Activated naive CD4-positive, alpha-beta T cell treated with anti-CD3 and anti-CD28 coated beads, Interleukin-2, amount 10 ng/mL, durations not matched to agents 7 days and 5 days (primary cell): ENCODE results near the gene ORC4.

Experiments used
- CTCF ChIA-PET: fragments of 350-600 bp; sonication (Branson Sonifier 250); formaldehyde crosslinking; loops from one replicate; lab custom pipeline; 2021; ENCODE audit warnings: antibody characterized with exemption; lab: Charles Lee
- DNase-seq: peaks from one replicate; pipeline ENCODE4 v3.0.0-alpha.2; 2020
- H3K27ac Mint-ChIP-seq: one replicate; pipeline ENCODE4 v1.8.0; 2021; ENCODE audit warnings: mild to moderate bottlenecking, moderate library complexity, mixed read lengths
- H3K27me3 Mint-ChIP-seq: one replicate; pipeline ENCODE4 v1.8.0; 2021; ENCODE audit warnings: mild to moderate bottlenecking, mixed read lengths
- H3K36me3 Mint-ChIP-seq: one replicate; pipeline ENCODE4 v1.8.0; 2021; ENCODE audit warnings: mixed read lengths
- H3K4me1 Mint-ChIP-seq: one replicate; pipeline ENCODE4 v1.8.0; 2021; ENCODE audit warnings: mixed read lengths
- H3K4me3 Mint-ChIP-seq: one replicate; pipeline ENCODE4 v1.8.0; 2021; ENCODE audit warnings: mild to moderate bottlenecking, moderate library complexity, mixed read lengths
- H3K9me3 Mint-ChIP-seq: one replicate; pipeline ENCODE4 v1.8.0; 2021; ENCODE audit warnings: mixed read lengths

ORC4 gene

GRCh38 chr2:147937744-147938349 lies 82.7 kb downstream of the ORC4 start:
- DNase-seq = no peak
- peaks cover 29% of the 10 kb centered on the region for H3K36me3 Mint-ChIP-seq
- no peak overlapping the region for H3K27ac Mint-ChIP-seq
- no peaks in the 10 kb centered on the region for H3K27me3 Mint-ChIP-seq
- no peaks in the 10 kb centered on the region for H3K4me1 Mint-ChIP-seq
- no peak overlapping the region for H3K4me3 Mint-ChIP-seq
- CTCF ChIA-PET = interaction anchor here (0.7 to 3.0 kb wide), 4 partner anchors 13 to 571 kb away, joined by 3 to 14 read pairs (median 6); no protein-coding TSS in a partner anchor
- no peaks in the 10 kb centered on the region for H3K9me3 Mint-ChIP-seq

DNA sequence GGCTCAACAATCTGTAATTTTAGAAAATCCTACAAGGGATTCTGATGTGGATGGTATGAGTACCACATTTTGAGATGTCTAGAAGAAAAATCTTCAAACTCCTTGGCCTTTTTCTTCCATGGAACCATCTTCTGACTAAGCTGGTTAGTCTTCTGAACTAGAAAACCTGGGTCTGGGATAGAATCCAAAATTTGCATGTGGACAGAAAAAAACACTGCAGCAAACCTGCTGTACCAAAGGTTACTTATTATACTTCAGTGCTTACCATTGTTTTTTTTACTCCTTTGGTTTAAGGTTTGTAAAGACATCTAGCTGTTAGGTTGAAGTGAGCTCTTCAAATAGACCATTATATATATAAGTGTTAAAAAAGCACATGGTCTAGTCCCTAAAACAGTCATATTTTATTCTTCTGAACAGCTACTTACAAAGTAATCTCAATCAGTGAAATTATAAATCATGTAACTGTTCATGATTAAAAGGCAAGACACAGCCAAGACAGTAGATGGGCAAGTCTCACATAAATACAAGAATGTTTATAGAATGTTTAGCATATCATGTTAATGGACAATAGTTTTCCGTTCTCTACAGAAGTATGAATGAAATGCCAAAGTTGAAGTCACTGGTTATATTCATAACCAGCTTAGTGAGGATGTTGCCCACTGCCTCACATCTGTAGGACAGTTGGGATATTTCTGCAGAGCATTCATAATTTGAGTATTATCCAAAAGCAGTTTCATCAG lies 85.5 kb downstream of the ORC4 start:
- Mint-ChIP-seq H3K27ac (no peak overlapping the region), H3K36me3 (peaks cover 37% of the 10 kb centered on the region), H3K27me3 (no peaks in the 10 kb centered on the region), H3K4me3 (no peak overlapping the region), H3K4me1 (no peaks in the 10 kb centered on the region), H3K9me3 (no peaks in the 10 kb centered on the region)
- no peak for DNase-seq
- CTCF ChIA-PET = interaction anchor here (1.0 to 3.0 kb wide), 3 partner anchors 16 to 574 kb away, joined by 3 to 14 read pairs (median 7); no protein-coding TSS in a partner anchor

DNA sequence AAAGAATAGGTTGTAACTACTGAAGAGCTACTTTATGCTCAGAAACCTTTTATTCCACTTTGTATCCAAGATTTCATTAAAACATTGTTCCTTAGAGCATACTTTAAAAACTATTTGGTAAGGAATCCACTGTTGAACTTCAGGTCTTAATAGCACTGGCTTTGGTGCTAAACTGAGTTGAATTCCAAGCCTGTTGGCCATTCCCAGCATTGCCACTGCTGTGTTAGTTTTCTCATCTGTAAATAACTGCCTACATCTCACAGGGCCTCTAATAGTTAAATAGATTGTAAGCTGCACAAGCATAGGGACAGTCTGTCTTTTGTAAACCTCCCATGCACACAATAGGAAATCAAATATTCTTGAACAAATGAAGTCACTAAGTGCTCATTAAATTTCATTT lies 86.6 kb downstream of the ORC4 start:
- DNase-seq = no peak
- H3K4me3 Mint-ChIP-seq = no peak overlapping the region
- H3K36me3 Mint-ChIP-seq = peaks cover 44% of the 10 kb centered on the region
- H3K9me3 Mint-ChIP-seq = no peaks in the 10 kb centered on the region
- CTCF ChIA-PET = no interaction called here
- no peak overlapping the region for H3K27ac Mint-ChIP-seq
- no peaks in the 10 kb centered on the region for H3K27me3 Mint-ChIP-seq
- no peaks in the 10 kb centered on the region for H3K4me1 Mint-ChIP-seq

DNA sequence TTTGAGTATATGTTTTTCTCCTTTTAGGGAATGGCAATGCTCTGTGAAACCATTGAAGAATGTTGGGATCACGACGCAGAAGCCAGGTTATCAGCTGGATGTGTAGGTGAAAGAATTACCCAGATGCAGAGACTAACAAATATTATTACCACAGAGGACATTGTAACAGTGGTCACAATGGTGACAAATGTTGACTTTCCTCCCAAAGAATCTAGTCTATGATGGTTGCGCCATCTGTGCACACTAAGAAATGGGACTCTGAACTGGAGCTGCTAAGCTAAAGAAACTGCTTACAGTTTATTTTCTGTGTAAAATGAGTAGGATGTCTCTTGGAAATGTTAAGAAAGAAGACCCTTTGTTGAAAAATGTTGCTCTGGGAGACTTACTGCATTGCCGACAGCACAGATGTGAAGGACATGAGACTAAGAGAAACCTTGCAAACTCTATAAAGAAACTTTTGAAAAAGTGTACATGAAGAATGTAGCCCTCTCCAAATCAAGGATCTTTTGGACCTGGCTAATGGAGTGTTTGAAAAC lies 93.4 kb downstream of the ORC4 start:
- no peaks in the 10 kb centered on the region for H3K27me3 Mint-ChIP-seq

DNA sequence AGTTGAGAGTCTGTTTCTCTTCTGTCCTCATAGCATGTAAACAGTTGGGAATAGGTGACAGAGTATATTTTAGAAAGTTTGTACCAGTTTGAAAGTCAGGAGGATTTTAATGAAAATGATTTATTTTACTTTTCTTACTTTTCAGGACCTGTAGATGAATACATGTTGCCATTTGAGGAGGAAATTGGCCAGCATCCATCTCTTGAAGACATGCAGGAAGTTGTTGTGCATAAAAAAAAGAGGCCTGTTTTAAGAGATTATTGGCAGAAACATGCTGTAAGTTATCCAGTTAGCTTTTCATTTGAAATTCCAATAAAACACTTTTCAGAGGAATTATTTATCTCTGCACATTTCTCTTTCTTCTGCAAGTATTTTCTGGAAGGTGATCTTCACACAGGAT lies 94.7 kb downstream of the ORC4 start:
- Mint-ChIP-seq H3K4me1 (peaks cover 2% of the 10 kb centered on the region), H3K27ac (no peak overlapping the region), H3K27me3 (no peaks in the 10 kb centered on the region), H3K36me3 (peaks cover 38% of the 10 kb centered on the region), H3K9me3 (no peaks in the 10 kb centered on the region), H3K4me3 (no peak overlapping the region)
- CTCF ChIA-PET = interaction anchor here (1.4 kb wide), 1 partner anchor 11 kb away, joined by 3 read pairs; no protein-coding TSS in a partner anchor
- no peak for DNase-seq

More for the DNA sequence above, 93.4 kb downstream of the ORC4 start:
- Mint-ChIP-seq H3K36me3 (peaks cover 38% of the 10 kb centered on the region), H3K9me3 (no peaks in the 10 kb centered on the region), H3K4me3 (no peak overlapping the region), H3K27ac (no peak overlapping the region), H3K4me1 (peaks cover 2% of the 10 kb centered on the region)
- CTCF ChIA-PET = no interaction called here
- no peak for DNase-seq

- DNase-seq = no peak
- peaks cover 36% of the 10 kb centered on the region for H3K36me3 Mint-ChIP-seq
- H3K27me3 Mint-ChIP-seq = no peaks in the 10 kb centered on the region
- H3K9me3 Mint-ChIP-seq = no peaks in the 10 kb centered on the region
- H3K4me3 Mint-ChIP-seq = no peak overlapping the region
- peaks cover 2% of the 10 kb centered on the region for H3K4me1 Mint-ChIP-seq
- no peak overlapping the region for H3K27ac Mint-ChIP-seq
- CTCF ChIA-PET = interaction anchor here (1.4 kb wide), 1 partner anchor 12 kb away, joined by 3 read pairs; no protein-coding TSS in a partner anchor
Measured at GRCh38 chr2:147924647-147925046, 95.9 kb downstream of the ORC4 start.

DNA sequence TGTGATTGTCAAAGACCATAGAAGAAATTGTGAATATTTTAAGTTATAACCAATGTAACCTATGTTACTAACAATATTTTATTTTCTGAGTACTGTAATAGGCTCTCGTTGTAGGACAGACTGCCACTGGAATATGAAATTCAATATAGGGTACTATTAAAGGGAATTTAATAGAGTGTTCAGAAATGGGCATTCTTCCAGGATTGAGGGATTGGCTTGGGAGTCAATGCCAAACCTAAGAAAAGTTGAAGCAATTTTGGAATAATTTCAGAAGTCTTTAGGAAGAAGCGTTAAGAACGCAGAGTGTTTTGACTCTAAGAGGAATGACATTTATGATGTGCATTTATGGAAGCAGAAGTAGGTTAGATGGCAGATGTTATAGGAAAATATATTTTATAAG lies 96.7 kb downstream of the ORC4 start:
- Mint-ChIP-seq H3K9me3 (no peaks in the 10 kb centered on the region), H3K4me1 (peaks cover 2% of the 10 kb centered on the region), H3K27ac (no peak overlapping the region), H3K36me3 (peaks cover 40% of the 10 kb centered on the region), H3K27me3 (no peaks in the 10 kb centered on the region), H3K4me3 (no peak overlapping the region)
- CTCF ChIA-PET = no interaction called here
- DNase-seq = no peak

DNA sequence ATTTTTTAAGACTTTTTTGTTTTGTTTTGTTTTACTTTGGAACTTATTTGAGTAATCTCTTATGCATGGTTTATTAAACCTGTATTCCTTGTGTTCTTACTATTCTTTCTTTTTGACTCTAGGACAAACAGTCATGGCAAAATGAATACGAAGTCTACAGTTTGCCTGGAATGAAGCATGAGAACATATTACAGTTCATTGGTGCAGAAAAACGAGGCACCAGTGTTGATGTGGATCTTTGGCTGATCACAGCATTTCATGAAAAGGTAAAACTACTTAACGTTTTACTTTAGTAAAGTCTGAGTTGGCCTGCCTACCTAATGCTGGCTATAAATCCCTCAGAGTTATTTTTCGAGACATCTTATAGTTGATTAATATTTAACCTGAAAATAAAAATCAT lies 103.4 kb downstream of the ORC4 start:
- no peaks in the 10 kb centered on the region for H3K4me1 Mint-ChIP-seq
- peaks cover 23% of the 10 kb centered on the region for H3K36me3 Mint-ChIP-seq
- no peaks in the 10 kb centered on the region for H3K27me3 Mint-ChIP-seq
- CTCF ChIA-PET = interaction anchor here (1.5 to 1.8 kb wide), 2 partner anchors 11 to 834 kb away, joined by 3 to 4 read pairs; no protein-coding TSS in a partner anchor
- DNase-seq = no peak
- H3K4me3 Mint-ChIP-seq = no peak overlapping the region
- H3K27ac Mint-ChIP-seq = no peak overlapping the region
- H3K9me3 Mint-ChIP-seq = no peaks in the 10 kb centered on the region

- H3K4me1 Mint-ChIP-seq = no peaks in the 10 kb centered on the region
- no peaks in the 10 kb centered on the region for H3K27me3 Mint-ChIP-seq
- peaks cover 23% of the 10 kb centered on the region for H3K36me3 Mint-ChIP-seq
- DNase-seq = no peak
- no peak overlapping the region for H3K4me3 Mint-ChIP-seq
- H3K9me3 Mint-ChIP-seq = no peaks in the 10 kb centered on the region
- CTCF ChIA-PET = interaction anchor here (0.9 to 1.8 kb wide), 3 partner anchors 11 to 834 kb away, joined by 3 to 4 read pairs (median 3); no protein-coding TSS in a partner anchor
- H3K27ac Mint-ChIP-seq = no peak overlapping the region
Measured at GRCh38 chr2:147916723-147917122, 103.8 kb downstream of the ORC4 start.

- Mint-ChIP-seq H3K4me1 (no peaks in the 10 kb centered on the region), H3K27ac (no peak overlapping the region), H3K4me3 (no peak overlapping the region), H3K36me3 (peaks cover 19% of the 10 kb centered on the region), H3K27me3 (no peaks in the 10 kb centered on the region), H3K9me3 (no peaks in the 10 kb centered on the region)
- CTCF ChIA-PET = interaction anchor here (0.6 to 1.8 kb wide), 4 partner anchors 10 to 833 kb away, joined by 3 to 4 read pairs (median 3); no protein-coding TSS in a partner anchor
- DNase-seq = no peak
Measured at GRCh38 chr2:147916067-147916466, 104.5 kb downstream of the ORC4 start.

GRCh38 chr2:147913701-147914480 lies 106.6 kb downstream of the ORC4 start:
- no peak for DNase-seq
- no peak overlapping the region for H3K4me3 Mint-ChIP-seq
- H3K4me1 Mint-ChIP-seq = peaks cover 12% of the 10 kb centered on the region
- H3K9me3 Mint-ChIP-seq = no peaks in the 10 kb centered on the region
- no peaks in the 10 kb centered on the region for H3K27me3 Mint-ChIP-seq
- peaks cover 18% of the 10 kb centered on the region for H3K36me3 Mint-ChIP-seq
- no peak overlapping the region for H3K27ac Mint-ChIP-seq
- CTCF ChIA-PET = interaction anchor here (3.2 kb wide), 1 partner anchor 869 kb away, joined by 33 read pairs; no protein-coding TSS in a partner anchor

DNA sequence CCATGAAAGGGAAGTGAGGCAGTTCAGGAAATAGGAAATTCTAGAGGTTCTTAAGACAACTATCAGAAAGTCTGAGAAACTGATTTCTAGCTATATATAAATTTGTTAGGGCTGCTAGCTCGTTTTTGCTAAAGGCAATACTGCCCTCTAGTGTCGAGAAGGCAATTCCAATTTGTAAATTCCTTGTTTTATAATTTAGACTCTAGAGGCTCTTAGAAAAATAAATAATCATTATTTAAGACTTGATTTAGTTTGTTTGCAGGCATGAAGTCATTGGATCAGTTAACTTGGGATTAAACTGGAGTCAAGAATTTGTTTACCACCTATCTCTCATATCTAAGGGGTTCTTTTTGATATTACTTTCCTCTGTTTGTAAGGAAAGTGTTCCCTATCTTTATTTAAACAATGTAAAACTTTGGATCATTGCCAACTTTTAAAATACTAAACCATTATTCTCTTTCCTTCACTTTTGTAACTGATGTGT lies 109.5 kb downstream of the ORC4 start:
- H3K4me3 Mint-ChIP-seq = no peak overlapping the region
- peak; percentile 50 for DNase-seq
- H3K36me3 Mint-ChIP-seq = peaks cover 20% of the 10 kb centered on the region
- H3K27ac Mint-ChIP-seq = no peak overlapping the region
- H3K9me3 Mint-ChIP-seq = peaks cover 2% of the 10 kb centered on the region
- peaks cover 12% of the 10 kb centered on the region for H3K4me1 Mint-ChIP-seq
- CTCF ChIA-PET = interaction anchor here (0.6 to 3.9 kb wide), 18 partner anchors 13 to 866 kb away, joined by 3 to 53 read pairs (median 3); no protein-coding TSS in a partner anchor
- H3K27me3 Mint-ChIP-seq = no peaks in the 10 kb centered on the region

DNA sequence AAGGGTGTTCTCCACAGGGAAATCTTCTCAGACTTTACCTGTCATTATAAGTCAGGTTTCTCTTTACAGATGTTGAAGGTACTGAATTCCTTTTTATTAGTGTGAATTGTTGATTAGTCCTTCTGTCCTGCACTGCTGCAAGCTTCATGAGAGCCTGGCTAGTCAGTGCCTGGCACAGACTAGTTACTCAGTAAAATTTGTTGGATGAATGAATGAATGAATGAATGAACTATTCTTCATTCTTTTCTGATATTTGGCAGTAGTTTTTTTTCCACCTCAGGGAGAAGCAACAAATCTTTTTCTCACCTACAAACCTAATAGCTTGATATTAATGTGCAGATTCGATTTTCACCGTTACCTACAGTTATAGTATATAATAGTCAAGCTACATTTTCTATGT lies 111.4 kb downstream of the ORC4 start:
- Mint-ChIP-seq H3K36me3 (peaks cover 22% of the 10 kb centered on the region), H3K27ac (no peak overlapping the region), H3K27me3 (no peaks in the 10 kb centered on the region), H3K4me3 (no peak overlapping the region), H3K9me3 (peaks cover 2% of the 10 kb centered on the region), H3K4me1 (peaks cover 12% of the 10 kb centered on the region)
- no peak for DNase-seq
- CTCF ChIA-PET = interaction anchor here (0.5 to 3.9 kb wide), 6 partner anchors 66 to 1226 kb away, joined by 3 to 53 read pairs (median 4); no protein-coding TSS in a partner anchor
